OCI-LY7 (cell line): ENCODE data around the gene TAS2R50. TPM values are rescaled to one million over a fixed set of nuclear protein-coding genes. Genes with fewer than 3 reads are reported as not detected.

Experiments
- BruUV-seq: library from RNA; stranded (reverse); fragments of 400-500 nt; replicated peaks from 2 replicates; lab custom pipeline; 2021; lab: Mats Ljungman, UMichigan
- CTCF ChIA-PET: fragments of 300-600 bp; sonication (Branson Sonifier 250); formaldehyde crosslinking; loops from one replicate; lab custom pipeline; 2022; ENCODE audit warnings: antibody characterized with exemption; ENCODE audit not compliant: unreplicated experiment; lab: Charles Lee
- POLR2A ChIA-PET: fragments of 300-600 bp; sonication (Branson Sonifier 250); formaldehyde crosslinking; loops from one replicate; lab custom pipeline; 2022; ENCODE audit warnings: antibody characterized with exemption; lab: Charles Lee
- DNase-seq: peaks from one replicate; pipeline ENCODE4 v3.0.0-alpha.2; 2015; ENCODE audit warnings: low spot score
- H2AFZ ChIP-seq: fragments of 200-600 bp; sonication (generic), shearing (Covaris generic); 2 replicates; pipeline ENCODE4 v1.6.1; 2014; ENCODE audit warnings: mild to moderate bottlenecking, antibody characterized with exemption, low read length, moderate library complexity
- H3K27ac ChIP-seq: fragments of 200-600 bp; sonication (generic); 2 replicates; pipeline ENCODE4 v1.5.1; 2014; ENCODE audit warnings: mixed run types, low read depth, mild to moderate bottlenecking, moderate library complexity, low read length, inconsistent platforms; ENCODE audit not compliant: poor library complexity, severe bottlenecking
- H3K36me3 ChIP-seq: fragments of 200-600 bp; sonication (generic); 2 replicates; pipeline ENCODE4 v1.6.1; 2014; ENCODE audit warnings: mild to moderate bottlenecking, antibody characterized with exemption, low read length, moderate library complexity, mixed read lengths; ENCODE audit not compliant: insufficient read depth
- H3K4me1 ChIP-seq: fragments of 200-600 bp; sonication (generic); 2 replicates; pipeline ENCODE4 v1.5.1; 2014; ENCODE audit warnings: mild to moderate bottlenecking, low read length; ENCODE audit not compliant: insufficient read depth, poor library complexity, severe bottlenecking
- H3K4me2 ChIP-seq: fragments of 200-600 bp; sonication (generic); 2 replicates; pipeline ENCODE4 v1.6.1; 2014; ENCODE audit warnings: mild to moderate bottlenecking, low read length
- H3K4me3 ChIP-seq: fragments of 200-600 bp; sonication (generic); 2 replicates; pipeline ENCODE4 v1.5.1; 2014; ENCODE audit warnings: mild to moderate bottlenecking, low read depth, low read length; ENCODE audit not compliant: poor library complexity, severe bottlenecking
- H3K79me2 ChIP-seq: fragments of 200-600 bp; sonication (generic); 2 replicates; pipeline ENCODE4 v1.6.1; 2016; ENCODE audit warnings: low read depth, mild to moderate bottlenecking, low read length, moderate library complexity, mixed read lengths; ENCODE audit not compliant: insufficient read depth
- H3K9me2 ChIP-seq: fragments of 200-600 bp; sonication (generic); 2 replicates; pipeline ENCODE4 v1.6.1; 2016; ENCODE audit warnings: mild to moderate bottlenecking, low read length, mixed read lengths; ENCODE audit not compliant: insufficient read depth
- H3K9me3 ChIP-seq: fragments of 200-600 bp; sonication (generic); 2 replicates; pipeline ENCODE4 v1.6.1; 2014; ENCODE audit warnings: mild to moderate bottlenecking, mixed run types, low read length, mixed read lengths
- H4K20me1 ChIP-seq: fragments of 200-600 bp; sonication (generic); 2 replicates; pipeline ENCODE4 v1.6.1; 2014; ENCODE audit warnings: mild to moderate bottlenecking, antibody characterized with exemption, low read length, moderate library complexity, mixed read lengths; ENCODE audit not compliant: insufficient read depth
- EZH2phosphoT487 ChIP-seq: fragments of 200-600 bp; sonication (generic); IDR thresholded peaks from 2 replicates; pipeline ENCODE4 v1.6.1; 2018; ENCODE audit warnings: low read depth, borderline replicate concordance, mild to moderate bottlenecking, mixed run types, antibody characterized with exemption, low read length, moderate library complexity, mixed read lengths
- intact Hi-C: fragments of 100-400 bp; cut with micrococcal nuclease; formaldehyde crosslinking; loops from one replicate; pipeline ENCODE4 v1.10.0; 2022; ENCODE audit not compliant: unreplicated experiment
- total RNA-seq, 2 experiments: library from RNA; depleted of rRNA in 1 of 2; stranded (reverse); fragments of >200 nt in 1 of 2; shearing (Covaris generic) in 1 of 2; gene quantifications; 2 replicates each; pipeline ENCODE4 v1.2.3, GENCODE V29; 2014 to 2022
- TF ChIP-seq, protein P1 (sequence below): fragments of 200-600 bp; sonication (generic); conservative IDR thresholded peaks from 2 replicates; pipeline ENCODE4 v1.5.1; 2014; ENCODE audit warnings: mild to moderate bottlenecking, antibody characterized with exemption, low read length, moderate library complexity, mixed read lengths

TAS2R50 gene
- total RNA-seq, 2 experiments from 2014 or later = 1.4 to 1.6 TPM

DNA sequence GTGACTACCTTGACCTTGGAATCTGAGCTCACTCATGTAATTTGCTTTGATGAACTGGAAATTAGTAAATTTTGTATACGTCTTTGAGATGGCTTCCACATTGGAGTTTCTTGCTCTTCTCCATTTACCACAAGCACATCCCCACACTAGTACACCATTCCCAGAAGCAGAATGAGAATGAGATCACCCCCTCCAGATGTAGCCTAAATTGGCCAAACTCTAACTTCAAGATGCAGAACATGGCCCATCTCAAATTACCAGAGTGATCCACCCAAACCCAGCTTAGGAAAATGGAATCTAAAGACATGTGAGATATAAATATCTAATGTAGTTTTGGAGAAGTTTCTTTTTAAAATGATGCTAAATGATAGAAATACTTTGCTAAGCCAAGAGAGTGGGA is 20.9 kb upstream of the TAS2R50 start:
- H3K4me3 ChIP-seq = no peak overlapping the region
- intact Hi-C loops = no loop called here
- POLR2A ChIA-PET = interaction anchor here (0.7 kb wide), 2 partner anchors 10 to 285 kb away, joined by 3 read pairs; no protein-coding TSS in a partner anchor
- H3K9me2 ChIP-seq = no peaks in the 10 kb centered on the region
- TF ChIP-seq EZH2phosphoT487 = no peak
- TF ChIP-seq, protein P1, sequence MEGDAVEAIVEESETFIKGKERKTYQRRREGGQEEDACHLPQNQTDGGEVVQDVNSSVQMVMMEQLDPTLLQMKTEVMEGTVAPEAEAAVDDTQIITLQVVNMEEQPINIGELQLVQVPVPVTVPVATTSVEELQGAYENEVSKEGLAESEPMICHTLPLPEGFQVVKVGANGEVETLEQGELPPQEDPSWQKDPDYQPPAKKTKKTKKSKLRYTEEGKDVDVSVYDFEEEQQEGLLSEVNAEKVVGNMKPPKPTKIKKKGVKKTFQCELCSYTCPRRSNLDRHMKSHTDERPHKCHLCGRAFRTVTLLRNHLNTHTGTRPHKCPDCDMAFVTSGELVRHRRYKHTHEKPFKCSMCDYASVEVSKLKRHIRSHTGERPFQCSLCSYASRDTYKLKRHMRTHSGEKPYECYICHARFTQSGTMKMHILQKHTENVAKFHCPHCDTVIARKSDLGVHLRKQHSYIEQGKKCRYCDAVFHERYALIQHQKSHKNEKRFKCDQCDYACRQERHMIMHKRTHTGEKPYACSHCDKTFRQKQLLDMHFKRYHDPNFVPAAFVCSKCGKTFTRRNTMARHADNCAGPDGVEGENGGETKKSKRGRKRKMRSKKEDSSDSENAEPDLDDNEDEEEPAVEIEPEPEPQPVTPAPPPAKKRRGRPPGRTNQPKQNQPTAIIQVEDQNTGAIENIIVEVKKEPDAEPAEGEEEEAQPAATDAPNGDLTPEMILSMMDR = no peak
- no peaks in the 10 kb centered on the region for H3K79me2 ChIP-seq
- no peaks in the 10 kb centered on the region for H3K36me3 ChIP-seq
- no peaks in the 10 kb centered on the region for H3K9me3 ChIP-seq
- CTCF ChIA-PET = no interaction called here
- H4K20me1 ChIP-seq = no peaks in the 10 kb centered on the region
- H3K4me2 ChIP-seq = no peak overlapping the region
- H3K27ac ChIP-seq = no peak overlapping the region
- no peak for DNase-seq
- no peak overlapping the region for H2AFZ ChIP-seq
- H3K4me1 ChIP-seq = no peaks in the 10 kb centered on the region
- no TSS peak for BruUV-seq

DNA sequence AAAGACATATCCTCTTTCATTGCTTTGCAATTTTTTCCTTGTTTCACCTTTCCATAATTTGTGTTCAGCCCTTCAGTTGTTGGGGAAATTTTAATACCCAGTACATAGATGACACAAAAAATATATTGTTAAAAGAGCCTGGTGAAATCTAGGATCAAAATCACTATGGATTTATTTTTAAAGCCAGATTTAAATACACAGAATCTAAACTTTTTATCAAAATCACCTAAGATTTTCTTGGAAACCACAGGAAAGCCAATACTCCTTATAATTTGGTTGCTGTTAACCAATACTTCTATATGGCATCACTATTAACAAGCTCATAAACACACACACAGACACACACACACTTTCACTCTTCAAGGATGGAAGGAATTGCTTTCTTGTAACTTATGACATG is 11.5 kb upstream of the TAS2R50 start, which contains the start of gene TAS2R20:
TSS of gene TAS2R20 (minus strand) at position 101 of the 400 bp plus-strand sequence. CDS start 429 bp downstream, outside the sequence.
- no peak within 1 kb of the TSS for H3K27ac ChIP-seq
- H3K36me3 ChIP-seq = no peaks in the 10 kb centered on the region
- intact Hi-C loops = no loop called here
- no peaks in the 10 kb centered on the region for H3K79me2 ChIP-seq
- no peaks in the 10 kb centered on the region for H3K9me2 ChIP-seq
- H3K4me2 ChIP-seq = no peak within 1 kb of the TSS
- H4K20me1 ChIP-seq = no peaks in the 10 kb centered on the region
- H3K4me1 ChIP-seq = no peaks in the 10 kb centered on the region
- DNase-seq = no peak
- ChIA-PET CTCF (no interaction called here), POLR2A (interaction anchor here (0.7 kb wide), 2 partner anchors 9 to 207 kb away, joined by 3 read pairs; no protein-coding TSS in a partner anchor)
- no peak within 1 kb of the TSS for H2AFZ ChIP-seq
- no peak for TF ChIP-seq EZH2phosphoT487
- TF ChIP-seq, protein P1 = no peak
- no TSS peak for BruUV-seq
- no peak within 1 kb of the TSS for H3K4me3 ChIP-seq
- H3K9me3 ChIP-seq = no peaks in the 10 kb centered on the region

DNA sequence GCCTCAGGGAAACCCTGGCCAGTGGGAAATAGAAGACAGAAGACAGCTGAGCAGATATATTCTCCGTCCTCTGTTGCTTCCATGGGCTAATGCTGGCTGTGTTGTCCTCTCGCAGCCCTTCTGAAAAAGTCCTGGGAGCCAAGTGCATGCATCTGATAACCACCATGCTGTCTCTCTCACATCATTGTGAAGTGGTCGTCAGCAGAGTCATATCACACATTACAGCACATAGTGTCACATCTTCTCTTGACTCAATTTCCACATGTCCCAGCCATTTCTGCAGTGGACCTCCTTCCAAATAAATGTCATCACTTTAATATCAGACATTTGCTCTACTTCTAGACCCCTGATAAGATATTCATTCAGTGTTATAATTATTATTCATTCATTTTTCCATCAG is 7.6 kb upstream of the TAS2R50 start:
- Histone ChIP-seq H3K79me2 (no peaks in the 10 kb centered on the region), H3K9me2 (no peaks in the 10 kb centered on the region), H3K4me1 (no peaks in the 10 kb centered on the region), H3K27ac (no peak overlapping the region), H3K4me2 (no peak overlapping the region), H3K36me3 (no peaks in the 10 kb centered on the region), H3K9me3 (no peaks in the 10 kb centered on the region), H2AFZ (no peak overlapping the region), H4K20me1 (no peaks in the 10 kb centered on the region), H3K4me3 (no peak overlapping the region)
- CTCF ChIA-PET = no interaction called here
- no TSS peak for BruUV-seq
- no peak for TF ChIP-seq EZH2phosphoT487
- TF ChIP-seq, protein P1 = no peak
- intact Hi-C loops = no loop called here
- no peak for DNase-seq
- POLR2A ChIA-PET = no interaction called here
